DND-41 (cell line): Measurements from ENCODE around the gene DRD1.
"Not testable (repeated sequence)": the region's sequence is repeated elsewhere in the genome, so short reads cannot be mapped to it uniquely, and the experiment has no call there.

ENCODE experiments used
- CTCF ChIP-seq: IDR thresholded peaks from 2 replicates; pipeline ENCODE4 v1.5.1; 2012; ENCODE audit warnings: borderline replicate concordance, low read length, moderate library complexity, mild to moderate bottlenecking; ENCODE audit not compliant: poor library complexity, severe bottlenecking; ENCODE audit errors: extremely low read depth
- EZH2 ChIP-seq: IDR thresholded peaks from 3 replicates; pipeline ENCODE4 v1.6.1; 2012; ENCODE audit warnings: borderline replicate concordance, low read depth, mild to moderate bottlenecking, moderate library complexity, low read length, inconsistent platforms; ENCODE audit not compliant: severe bottlenecking

GRCh38 chr5:175397590-175398297 lies 46.2 kb downstream of the DRD1 start:
- not testable (repeated sequence) for TF ChIP-seq CTCF, EZH2
